Neural cell (in vitro differentiated cells): ENCODE data around the gene MTCL1. TPM values are rescaled to one million over a fixed set of nuclear protein-coding genes. Genes with fewer than 3 reads are reported as not detected.

Source experiments
- H2AFZ ChIP-seq: fragments of 200-600, 300-800 bp; sonication (generic), shearing (Covaris generic); 2 replicates; pipeline ENCODE4 v1.6.0; 2014; ENCODE audit warnings: low read depth, mild to moderate bottlenecking, antibody characterized with exemption, low read length, moderate library complexity
- H3F3A ChIP-seq: fragments of 200-600 bp; shearing (Covaris generic); 2 replicates; pipeline ENCODE4 v1.6.1; 2016; ENCODE audit warnings: mild to moderate bottlenecking, moderate library complexity, mixed read lengths, antibody characterized with exemption, low read length; ENCODE audit not compliant: insufficient read depth, poor library complexity, severe bottlenecking
- H3K27ac ChIP-seq: fragments of 200-600, 300-800 bp; sonication (generic), shearing (Covaris generic); 2 replicates; pipeline ENCODE4 v1.5.1; 2014; ENCODE audit warnings: mild to moderate bottlenecking, low read length, moderate library complexity
- H3K27me3 ChIP-seq: fragments of 300-800, 200-600 bp; sonication (generic), shearing (Covaris generic); 2 replicates; pipeline ENCODE4 v1.6.0; 2014; ENCODE audit warnings: mild to moderate bottlenecking, low read depth, low read length, moderate library complexity; ENCODE audit not compliant: insufficient read depth
- H3K36me3 ChIP-seq: fragments of 300-800, 200-600 bp; sonication (generic), shearing (Covaris generic); 2 replicates; pipeline ENCODE4 v1.5.1; 2014; ENCODE audit warnings: mild to moderate bottlenecking, antibody characterized with exemption, low read length, moderate library complexity; ENCODE audit not compliant: insufficient read depth
- H3K4me2 ChIP-seq: fragments of 300-800, 200-600 bp; sonication (generic), shearing (Covaris generic); 2 replicates; pipeline ENCODE4 v1.6.0; 2014; ENCODE audit warnings: mild to moderate bottlenecking, low read length
- H3K4me3 ChIP-seq: fragments of 300-800, 200-600 bp; sonication (generic), shearing (Covaris generic); 2 replicates; pipeline ENCODE4 v1.5.1; 2014; ENCODE audit warnings: mild to moderate bottlenecking, low read length, moderate library complexity
- H3K79me2 ChIP-seq: fragments of 200-600 bp; shearing (Covaris generic); replicated peaks from 2 replicates; pipeline ENCODE4 v1.6.0; 2014; ENCODE audit warnings: mild to moderate bottlenecking, low read length, moderate library complexity; ENCODE audit not compliant: insufficient read depth
- H3K9ac ChIP-seq: fragments of 300-800, 200-600 bp; sonication (generic), shearing (Covaris generic); 2 replicates; pipeline ENCODE4 v1.6.1; 2016; ENCODE audit warnings: mild to moderate bottlenecking, low read length, mixed read lengths
- H3K9me2 ChIP-seq: fragments of 200-600 bp; shearing (Covaris generic); 2 replicates; pipeline ENCODE4 v1.6.1; 2016; ENCODE audit warnings: mild to moderate bottlenecking, low read length, mixed read lengths; ENCODE audit not compliant: insufficient read depth
- H3K9me3 ChIP-seq: fragments of 200-600, 300-800 bp; sonication (generic), shearing (Covaris generic); 2 replicates; pipeline ENCODE4 v1.6.1; 2016; ENCODE audit warnings: mild to moderate bottlenecking, mixed run types, low read length, moderate library complexity, mixed read lengths
- H4K20me1 ChIP-seq: fragments of 200-600 bp; shearing (Covaris generic); 2 replicates; pipeline ENCODE4 v1.6.1; 2016; ENCODE audit warnings: mild to moderate bottlenecking, mixed run types; ENCODE audit not compliant: insufficient read depth
- EP300 ChIP-seq: fragments of 450-650 bp; conservative IDR thresholded peaks from 2 replicates; pipeline ENCODE4 v1.6.1; 2014; ENCODE audit warnings: antibody characterized with exemption, mild to moderate bottlenecking, moderate library complexity; ENCODE audit not compliant: poor library complexity, severe bottlenecking
- EZH2 ChIP-seq: fragments of 200-600, 300-800 bp; shearing (Covaris generic), sonication (generic); IDR thresholded peaks from 2 replicates; pipeline ENCODE4 v1.6.1; 2014; ENCODE audit warnings: antibody characterized with exemption, low read length, borderline replicate concordance, mild to moderate bottlenecking; ENCODE audit not compliant: insufficient read depth, poor library complexity, severe bottlenecking
- MXI1 ChIP-seq: fragments of 450-650 bp; conservative IDR thresholded peaks from 2 replicates; pipeline ENCODE4 v1.6.1; 2014; ENCODE audit warnings: antibody characterized with exemption, mild to moderate bottlenecking; ENCODE audit not compliant: poor library complexity, severe bottlenecking
- POLR2AphosphoS5 ChIP-seq: IDR thresholded peaks from 2 replicates; pipeline ENCODE4 v1.6.1; 2012
- RAD21 ChIP-seq: fragments of 450-650 bp; conservative IDR thresholded peaks from 2 replicates; pipeline ENCODE4 v1.6.1; 2014; ENCODE audit warnings: antibody characterized with exemption, mild to moderate bottlenecking, moderate library complexity
- SMC3 ChIP-seq: fragments of 450-650 bp; conservative IDR thresholded peaks from 2 replicates; pipeline ENCODE4 v1.6.1; 2014; ENCODE audit warnings: antibody characterized with exemption, mild to moderate bottlenecking, moderate library complexity; ENCODE audit not compliant: poor library complexity
- TAF1 ChIP-seq: IDR thresholded peaks from 2 replicates; pipeline ENCODE4 v1.6.1; 2012; ENCODE audit warnings: low read depth
- polyA plus RNA-seq: library from polyadenylated mRNA; depleted of rRNA; stranded (reverse); fragments of >200 nt; gene quantifications from 2 replicates; pipeline ENCODE4 v1.2.3, GENCODE V29; 2014
- TF ChIP-seq, protein P1 (sequence below): IDR thresholded peaks from 2 replicates; pipeline ENCODE4 v1.6.1; 2012; ENCODE audit warnings: borderline replicate concordance
- TF ChIP-seq, protein P2 (sequence below): fragments of 450-650 bp; IDR thresholded peaks from 2 replicates; pipeline ENCODE4 v1.5.1; 2014; ENCODE audit warnings: antibody characterized with exemption, mild to moderate bottlenecking, moderate library complexity; ENCODE audit not compliant: poor library complexity, severe bottlenecking

MTCL1 gene
- polyA plus RNA-seq, 1 donor from 2014 or later: 20.8 TPM

DNA sequence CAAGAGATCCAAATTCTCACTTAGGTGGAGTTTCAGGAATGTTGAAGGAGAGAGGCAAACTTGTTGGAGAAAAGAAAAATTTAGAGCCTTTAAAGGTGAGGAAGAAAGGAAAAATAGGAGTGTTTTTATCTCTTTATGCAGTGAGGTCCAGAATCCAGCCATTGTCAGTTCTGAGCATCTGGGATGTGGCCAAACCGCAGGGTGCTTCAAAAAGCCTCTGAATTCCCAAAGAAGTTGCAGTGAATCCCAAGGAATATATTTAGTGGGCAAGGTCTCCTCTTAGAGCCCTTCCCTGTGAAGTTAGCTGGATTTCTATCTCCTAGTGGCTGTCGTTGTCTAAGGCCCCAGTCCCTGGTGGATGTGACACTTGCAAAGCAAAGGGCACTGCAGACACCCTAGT is 51.2 kb downstream of the MTCL1 start:
- no peaks in the 10 kb centered on the region for H3K36me3 ChIP-seq
- H3K9ac ChIP-seq: no peak overlapping the region
- H3K4me3 ChIP-seq: no peak overlapping the region
- no peaks in the 10 kb centered on the region for H3K9me2 ChIP-seq
- H3K9me3 ChIP-seq: no peaks in the 10 kb centered on the region
- TF ChIP-seq POLR2AphosphoS5 (no peak), SMC3 (no peak), RAD21 (no peak), MXI1 (no peak), EP300 (no peak), EZH2 (no peak), TAF1 (no peak)
- TF ChIP-seq, protein P1, sequence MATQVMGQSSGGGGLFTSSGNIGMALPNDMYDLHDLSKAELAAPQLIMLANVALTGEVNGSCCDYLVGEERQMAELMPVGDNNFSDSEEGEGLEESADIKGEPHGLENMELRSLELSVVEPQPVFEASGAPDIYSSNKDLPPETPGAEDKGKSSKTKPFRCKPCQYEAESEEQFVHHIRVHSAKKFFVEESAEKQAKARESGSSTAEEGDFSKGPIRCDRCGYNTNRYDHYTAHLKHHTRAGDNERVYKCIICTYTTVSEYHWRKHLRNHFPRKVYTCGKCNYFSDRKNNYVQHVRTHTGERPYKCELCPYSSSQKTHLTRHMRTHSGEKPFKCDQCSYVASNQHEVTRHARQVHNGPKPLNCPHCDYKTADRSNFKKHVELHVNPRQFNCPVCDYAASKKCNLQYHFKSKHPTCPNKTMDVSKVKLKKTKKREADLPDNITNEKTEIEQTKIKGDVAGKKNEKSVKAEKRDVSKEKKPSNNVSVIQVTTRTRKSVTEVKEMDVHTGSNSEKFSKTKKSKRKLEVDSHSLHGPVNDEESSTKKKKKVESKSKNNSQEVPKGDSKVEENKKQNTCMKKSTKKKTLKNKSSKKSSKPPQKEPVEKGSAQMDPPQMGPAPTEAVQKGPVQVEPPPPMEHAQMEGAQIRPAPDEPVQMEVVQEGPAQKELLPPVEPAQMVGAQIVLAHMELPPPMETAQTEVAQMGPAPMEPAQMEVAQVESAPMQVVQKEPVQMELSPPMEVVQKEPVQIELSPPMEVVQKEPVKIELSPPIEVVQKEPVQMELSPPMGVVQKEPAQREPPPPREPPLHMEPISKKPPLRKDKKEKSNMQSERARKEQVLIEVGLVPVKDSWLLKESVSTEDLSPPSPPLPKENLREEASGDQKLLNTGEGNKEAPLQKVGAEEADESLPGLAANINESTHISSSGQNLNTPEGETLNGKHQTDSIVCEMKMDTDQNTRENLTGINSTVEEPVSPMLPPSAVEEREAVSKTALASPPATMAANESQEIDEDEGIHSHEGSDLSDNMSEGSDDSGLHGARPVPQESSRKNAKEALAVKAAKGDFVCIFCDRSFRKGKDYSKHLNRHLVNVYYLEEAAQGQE: no peak
- TF ChIP-seq, protein P2, sequence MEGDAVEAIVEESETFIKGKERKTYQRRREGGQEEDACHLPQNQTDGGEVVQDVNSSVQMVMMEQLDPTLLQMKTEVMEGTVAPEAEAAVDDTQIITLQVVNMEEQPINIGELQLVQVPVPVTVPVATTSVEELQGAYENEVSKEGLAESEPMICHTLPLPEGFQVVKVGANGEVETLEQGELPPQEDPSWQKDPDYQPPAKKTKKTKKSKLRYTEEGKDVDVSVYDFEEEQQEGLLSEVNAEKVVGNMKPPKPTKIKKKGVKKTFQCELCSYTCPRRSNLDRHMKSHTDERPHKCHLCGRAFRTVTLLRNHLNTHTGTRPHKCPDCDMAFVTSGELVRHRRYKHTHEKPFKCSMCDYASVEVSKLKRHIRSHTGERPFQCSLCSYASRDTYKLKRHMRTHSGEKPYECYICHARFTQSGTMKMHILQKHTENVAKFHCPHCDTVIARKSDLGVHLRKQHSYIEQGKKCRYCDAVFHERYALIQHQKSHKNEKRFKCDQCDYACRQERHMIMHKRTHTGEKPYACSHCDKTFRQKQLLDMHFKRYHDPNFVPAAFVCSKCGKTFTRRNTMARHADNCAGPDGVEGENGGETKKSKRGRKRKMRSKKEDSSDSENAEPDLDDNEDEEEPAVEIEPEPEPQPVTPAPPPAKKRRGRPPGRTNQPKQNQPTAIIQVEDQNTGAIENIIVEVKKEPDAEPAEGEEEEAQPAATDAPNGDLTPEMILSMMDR: no peak
- no peak overlapping the region for H2AFZ ChIP-seq
- no peaks in the 10 kb centered on the region for H3F3A ChIP-seq
- no peak overlapping the region for H3K4me2 ChIP-seq
- no peaks in the 10 kb centered on the region for H3K79me2 ChIP-seq
- no peaks in the 10 kb centered on the region for H3K27me3 ChIP-seq
- no peak overlapping the region for H3K27ac ChIP-seq
- H4K20me1 ChIP-seq: no peaks in the 10 kb centered on the region

DNA sequence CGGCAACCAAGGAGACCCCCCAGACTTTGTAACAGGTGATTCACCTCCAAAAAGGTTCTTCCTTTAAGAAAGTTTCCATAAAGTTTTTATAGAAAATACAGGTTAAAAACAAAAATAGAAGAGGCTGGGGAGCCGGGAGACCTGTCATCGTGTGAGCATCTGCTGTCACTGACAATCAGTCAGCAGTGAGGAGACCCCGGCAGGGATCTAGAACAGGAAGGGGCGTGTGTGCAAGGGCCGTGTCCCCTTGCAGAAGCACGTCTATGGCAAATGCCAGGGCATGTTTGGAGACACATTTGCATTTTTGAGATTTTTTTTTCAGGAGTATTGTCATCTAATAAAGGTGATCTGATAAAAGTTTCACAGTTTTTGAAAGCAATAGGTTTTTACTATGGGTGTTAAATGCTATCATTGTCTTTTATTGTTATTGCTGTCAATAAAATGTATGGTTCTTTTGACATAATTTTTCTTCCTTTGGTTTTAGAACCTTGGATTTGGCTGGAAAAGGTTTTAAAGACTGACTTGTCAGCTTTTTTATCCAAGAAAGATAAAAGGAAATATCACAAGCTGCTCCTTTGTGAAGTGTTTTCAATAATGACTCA is 52.1 kb downstream of the MTCL1 start:
- H3K9ac ChIP-seq: no peak overlapping the region
- TF ChIP-seq EP300: no peak
- TF ChIP-seq POLR2AphosphoS5: no peak
- no peak for TF ChIP-seq MXI1
- TF ChIP-seq TAF1: no peak
- TF ChIP-seq, protein P1: no peak
- TF ChIP-seq EZH2: no peak
- TF ChIP-seq RAD21: no peak
- TF ChIP-seq SMC3: no peak
- TF ChIP-seq, protein P2: no peak
- H3F3A ChIP-seq: no peaks in the 10 kb centered on the region
- no peaks in the 10 kb centered on the region for H3K9me2 ChIP-seq
- no peak overlapping the region for H3K27ac ChIP-seq
- H3K9me3 ChIP-seq: no peaks in the 10 kb centered on the region
- no peak overlapping the region for H3K4me2 ChIP-seq
- no peaks in the 10 kb centered on the region for H3K79me2 ChIP-seq
- H4K20me1 ChIP-seq: no peaks in the 10 kb centered on the region
- H3K27me3 ChIP-seq: no peaks in the 10 kb centered on the region
- H2AFZ ChIP-seq: no peak overlapping the region
- no peak overlapping the region for H3K4me3 ChIP-seq
- H3K36me3 ChIP-seq: peaks cover 7% of the 10 kb centered on the region
